HEK293 (cell line): ENCODE results near the gene MLLT3.

ENCODE experiments used
- FEZF1 ChIP-seq: fragments of 450-650 bp; formaldehyde crosslinking; IDR thresholded peaks from 2 replicates; pipeline ENCODE4 v1.5.1; 2016; ENCODE audit warnings: missing biosample characterization, missing genetic modification characterization
- GFI1B ChIP-seq: fragments of 450-650 bp; formaldehyde crosslinking; IDR thresholded peaks from 2 replicates; pipeline ENCODE4 v1.5.1; 2016; ENCODE audit warnings: missing biosample characterization, missing genetic modification characterization
- GLI4 ChIP-seq: fragments of 450-650 bp; formaldehyde crosslinking; IDR thresholded peaks from 2 replicates; pipeline ENCODE4 v1.5.1; 2016; ENCODE audit warnings: missing biosample characterization, missing genetic modification characterization
- IKZF3 ChIP-seq: fragments of 450-650 bp; IDR thresholded peaks from 2 replicates; pipeline ENCODE4 v1.5.0; 2018; ENCODE audit warnings: missing biosample characterization, mild to moderate bottlenecking, missing genetic modification characterization, moderate library complexity
- MZF1 ChIP-seq: fragments of 450-650 bp; formaldehyde crosslinking; IDR thresholded peaks from 2 replicates; pipeline ENCODE4 v1.5.1; 2017; ENCODE audit warnings: missing biosample characterization, missing genetic modification characterization, borderline replicate concordance
- PRDM4 ChIP-seq: fragments of 450-650 bp; formaldehyde crosslinking; IDR thresholded peaks from 2 replicates; pipeline ENCODE4 v1.5.1; 2017; ENCODE audit warnings: missing biosample characterization, missing genetic modification characterization
- SCRT2 ChIP-seq: fragments of 450-650 bp; formaldehyde crosslinking; IDR thresholded peaks from 2 replicates; pipeline ENCODE4 v1.5.1; 2016; ENCODE audit warnings: missing biosample characterization, missing genetic modification characterization
- SP7 ChIP-seq: fragments of 450-650 bp; formaldehyde crosslinking; IDR thresholded peaks from 2 replicates; pipeline ENCODE4 v1.5.1; 2016; ENCODE audit warnings: missing biosample characterization, missing genetic modification characterization
- ZBTB17 ChIP-seq: fragments of 450-650 bp; formaldehyde crosslinking; IDR thresholded peaks from 2 replicates; pipeline ENCODE4 v1.5.1; 2016; ENCODE audit warnings: missing biosample characterization, missing genetic modification characterization
- ZBTB21 ChIP-seq: fragments of 450-650 bp; formaldehyde crosslinking; IDR thresholded peaks from 2 replicates; pipeline ENCODE4 v1.5.1; 2017; ENCODE audit warnings: missing biosample characterization, missing genetic modification characterization
- ZBTB26 ChIP-seq: fragments of 450-650 bp; formaldehyde crosslinking; optimal IDR thresholded peaks from 2 replicates; pipeline ENCODE3; 2016; ENCODE audit warnings: missing biosample characterization, mild to moderate bottlenecking, missing genetic modification characterization
- ZBTB6 ChIP-seq: fragments of 450-650 bp; formaldehyde crosslinking; IDR thresholded peaks from 2 replicates; pipeline ENCODE4 v1.5.1; 2017; ENCODE audit warnings: missing biosample characterization, missing genetic modification characterization
- ZEB2 ChIP-seq: fragments of 450-650 bp; formaldehyde crosslinking; IDR thresholded peaks from 2 replicates; pipeline ENCODE4 v1.5.1; 2016; ENCODE audit warnings: missing biosample characterization, missing genetic modification characterization
- ZNF121 ChIP-seq: fragments of 450-650 bp; formaldehyde crosslinking; IDR thresholded peaks from 2 replicates; pipeline ENCODE4 v1.5.1; 2016; ENCODE audit warnings: missing biosample characterization, missing genetic modification characterization
- ZNF148 ChIP-seq: fragments of 450-650 bp; formaldehyde crosslinking; IDR thresholded peaks from 2 replicates; pipeline ENCODE4 v1.5.0; 2017; ENCODE audit warnings: missing biosample characterization, missing genetic modification characterization, borderline replicate concordance
- ZNF2 ChIP-seq: fragments of 450-650 bp; formaldehyde crosslinking; IDR thresholded peaks from 2 replicates; pipeline ENCODE4 v1.5.1; 2016; ENCODE audit warnings: missing biosample characterization, missing genetic modification characterization
- ZNF202 ChIP-seq: fragments of 450-650 bp; formaldehyde crosslinking; IDR thresholded peaks from 2 replicates; pipeline ENCODE4 v1.5.1; 2016; ENCODE audit warnings: missing biosample characterization, missing genetic modification characterization, borderline replicate concordance
- ZNF239 ChIP-seq: fragments of 450-650 bp; formaldehyde crosslinking; IDR thresholded peaks from 2 replicates; pipeline ENCODE4 v1.5.1; 2016; ENCODE audit warnings: missing biosample characterization, missing genetic modification characterization
- ZNF391 ChIP-seq: fragments of 450-650 bp; formaldehyde crosslinking; IDR thresholded peaks from 2 replicates; pipeline ENCODE4 v1.5.1; 2016; ENCODE audit warnings: low read depth, missing biosample characterization, missing genetic modification characterization, borderline replicate concordance
- ZNF433 ChIP-seq: fragments of 450-650 bp; formaldehyde crosslinking; IDR thresholded peaks from 2 replicates; pipeline ENCODE4 v1.5.1; 2016; ENCODE audit warnings: missing biosample characterization, missing genetic modification characterization, low read depth
- ZNF473 ChIP-seq: fragments of 450-650 bp; formaldehyde crosslinking; IDR thresholded peaks from 2 replicates; pipeline ENCODE4 v1.5.1; 2017; ENCODE audit warnings: missing biosample characterization, missing genetic modification characterization
- ZNF513 ChIP-seq: fragments of 450-650 bp; IDR thresholded peaks from 2 replicates; pipeline ENCODE4 v1.5.1; 2018; ENCODE audit warnings: missing biosample characterization, missing genetic modification characterization
- ZNF521 ChIP-seq: fragments of 450-650 bp; formaldehyde crosslinking; IDR thresholded peaks from 2 replicates; pipeline ENCODE4 v1.5.1; 2017; ENCODE audit warnings: missing biosample characterization, mild to moderate bottlenecking, missing genetic modification characterization
- ZNF555 ChIP-seq: fragments of 450-650 bp; formaldehyde crosslinking; conservative IDR thresholded peaks from 2 replicates; pipeline ENCODE4 v1.5.1; 2017; ENCODE audit warnings: missing biosample characterization, mild to moderate bottlenecking, missing genetic modification characterization, inconsistent platforms
- ZNF571 ChIP-seq: fragments of 450-650 bp; formaldehyde crosslinking; IDR thresholded peaks from 2 replicates; pipeline ENCODE4 v1.5.0; 2017; ENCODE audit warnings: missing biosample characterization, missing genetic modification characterization
- ZNF639 ChIP-seq: fragments of 450-650 bp; formaldehyde crosslinking; IDR thresholded peaks from 2 replicates; pipeline ENCODE4 v1.5.1; 2016; ENCODE audit warnings: missing biosample characterization, missing genetic modification characterization
- ZNF660 ChIP-seq: fragments of 450-650 bp; IDR thresholded peaks from 2 replicates; pipeline ENCODE4 v1.5.1; 2018; ENCODE audit warnings: missing biosample characterization, mild to moderate bottlenecking, missing genetic modification characterization
- ZNF677 ChIP-seq: fragments of 450-650 bp; IDR thresholded peaks from 2 replicates; pipeline ENCODE4 v1.5.0; 2018; ENCODE audit warnings: missing biosample characterization, mild to moderate bottlenecking, missing genetic modification characterization, moderate library complexity
- ZNF692 ChIP-seq: fragments of 450-650 bp; formaldehyde crosslinking; IDR thresholded peaks from 2 replicates; pipeline ENCODE4 v1.5.1; 2016; ENCODE audit warnings: missing biosample characterization, missing genetic modification characterization
- ZNF837 ChIP-seq: fragments of 450-650 bp; formaldehyde crosslinking; IDR thresholded peaks from 2 replicates; pipeline ENCODE4 v1.5.1; 2016; ENCODE audit warnings: missing biosample characterization, missing genetic modification characterization

The MLLT3 gene

GRCh38 chr9:20623748-20624124, 1.4 kb upstream of the MLLT3 start (continued):
- TF ChIP-seq ZEB2 (tag by site-specific recombination) (peak; percentile 50; the same call in 1 of the 2 replicates), FEZF1 (tag by site-specific recombination) (no peak), ZNF837 (tag by site-specific recombination) (no peak), ZBTB6 (tag by site-specific recombination) (no peak), ZBTB21 (no peak), SP7 (tag by site-specific recombination) (no peak), ZNF677 (no peak), ZNF521 (tag by site-specific recombination) (no peak), ZNF202 (tag by site-specific recombination) (no peak), ZNF639 (tag by site-specific recombination) (0 out of 2 replicates have a peak, but pooled peaks have one; percentile 32), PRDM4 (tag by site-specific recombination) (no peak), ZNF660 (tag by site-specific recombination) (no peak), ZNF2 (tag by site-specific recombination) (peak; percentile 49; the same call in 1 of the 2 replicates), ZBTB26 (no peak), GLI4 (tag by site-specific recombination) (no peak), GFI1B (tag by site-specific recombination) (no peak), ZNF121 (no peak), ZNF513 (tag by site-specific recombination) (no peak), ZNF433 (no peak), ZNF692 (tag by site-specific recombination) (no peak), IKZF3 (tag by site-specific recombination) (peak; percentile 55; the same call in 1 of the 2 replicates), ZNF555 (no peak), ZNF391 (tag by site-specific recombination) (no peak), SCRT2 (tag by site-specific recombination) (no peak), ZNF571 (no peak), ZNF473 (tag by site-specific recombination) (no peak), MZF1 (tag by site-specific recombination) (peak; percentile 49; the same call in 1 of the 2 replicates), ZNF148 (tag by site-specific recombination) (no peak), ZBTB17 (tag by site-specific recombination) (peak; percentile 88), ZNF239 (no peak)
